ENCODE data around the gene DOK3. TPM values are rescaled to one million over a fixed set of nuclear protein-coding genes. Genes with fewer than 3 reads are reported as not detected.

Gene DOK3
- total and polyA plus RNA-seq, 4 donors = 3.4 to 15.8 (median 8.9) TPM

DNA sequence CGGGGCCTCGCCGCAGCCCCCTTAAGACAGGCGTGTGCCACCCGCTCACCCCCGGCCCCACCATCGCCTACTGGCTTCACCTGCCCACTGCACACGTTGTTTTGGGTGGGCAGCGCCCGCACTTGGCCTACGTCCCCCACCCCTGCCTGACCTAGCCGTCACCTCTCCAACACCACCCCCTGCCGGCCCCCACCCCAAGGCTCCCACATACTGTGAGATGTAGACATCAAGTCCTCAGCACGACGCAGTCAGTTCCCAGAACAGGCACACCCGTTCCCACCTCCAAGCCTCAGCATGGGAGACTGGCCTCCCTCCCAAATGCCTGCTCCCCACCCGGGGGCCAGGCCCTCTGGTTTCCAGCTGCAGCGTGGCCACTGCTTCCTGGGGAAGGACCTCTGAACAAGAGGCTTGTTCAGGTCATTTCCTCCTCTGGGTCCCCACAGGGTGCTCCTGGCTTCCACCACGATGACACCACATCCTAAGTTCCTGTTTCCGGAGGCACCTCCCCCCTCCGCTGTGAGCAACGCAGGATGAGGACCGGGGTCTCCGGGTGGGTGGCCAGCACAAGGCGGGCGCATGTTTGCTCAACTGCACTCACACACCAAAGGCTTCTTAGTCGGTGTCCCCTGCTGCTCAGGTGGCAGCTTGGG is 47.5 kb downstream of the DOK3 start:
- peaks cover 87% of the 10 kb centered on the region for H3K36me3 ChIP-seq (ENCODE audit: control insufficient read depth, insufficient read depth, low read length)

DNA sequence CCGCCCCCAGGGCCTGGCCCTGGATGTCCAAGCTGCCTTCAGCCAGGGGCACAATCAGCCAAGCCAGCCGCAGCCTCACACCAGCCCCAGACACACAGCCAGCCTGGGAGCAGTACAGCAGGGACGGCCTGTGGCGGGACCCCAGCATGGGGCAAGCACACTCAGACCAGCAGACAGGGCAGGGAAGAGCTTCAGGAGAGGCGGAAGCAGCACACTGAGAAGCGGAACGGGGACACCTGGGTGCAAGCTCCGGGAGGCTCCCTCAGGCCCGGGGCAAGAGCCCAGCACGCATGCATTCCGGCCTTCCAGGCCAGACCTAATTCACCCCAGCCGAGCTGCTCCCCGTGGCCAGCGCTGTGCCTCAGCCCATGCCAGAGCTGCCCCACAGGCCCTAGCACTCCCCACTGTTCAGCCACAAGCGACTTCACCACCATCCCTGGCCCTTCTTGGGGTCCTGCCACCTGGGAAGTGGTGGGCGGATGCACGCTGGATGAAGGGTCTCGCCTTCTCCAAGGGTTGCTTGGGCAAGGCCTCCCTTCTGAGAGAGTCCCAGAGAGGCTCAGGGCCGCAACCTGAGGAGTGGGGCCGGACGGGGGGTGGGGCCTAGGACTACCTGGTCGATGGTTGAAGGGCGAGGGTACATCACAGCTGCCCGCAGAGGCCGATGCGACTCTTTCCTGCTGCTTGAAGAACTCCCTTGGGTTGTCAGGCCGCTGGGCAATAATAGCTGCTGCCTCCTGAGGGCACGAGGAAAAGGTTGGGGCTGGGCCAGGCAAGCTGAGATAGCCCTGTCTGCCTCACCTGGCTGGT is 49.6 kb downstream of the DOK3 start:
- no peak overlapping the region for H3K4me3 ChIP-seq (ENCODE audit: low read depth, low read length)
- H3K4me1 ChIP-seq (ENCODE audit: control insufficient read depth, insufficient read depth, low read length) = peaks cover 55% of the 10 kb centered on the region
- H3K27me3 ChIP-seq (ENCODE audit: control insufficient read depth, insufficient read depth, low read length) = no peaks in the 10 kb centered on the region
- no peaks in the 10 kb centered on the region for H3K9me3 ChIP-seq (ENCODE audit: control insufficient read depth, insufficient read depth, low read length)
- peaks cover 75% of the 10 kb centered on the region for H3K36me3 ChIP-seq (ENCODE audit: control insufficient read depth, insufficient read depth, low read length)
- no peak for DNase-seq (ENCODE audit: low read depth in 4 of 6, low spot score in 6 of 6)
- WGBS (ENCODE audit: insufficient coverage) = 89% methylated on average over 28 of the region's 28 CpGs
- no peak overlapping the region for H3K27ac ChIP-seq (ENCODE audit: low read depth, low read length)

More for the DNA sequence above, 47.5 kb downstream of the DOK3 start:
- H3K4me1 ChIP-seq (ENCODE audit: control insufficient read depth, insufficient read depth, low read length) = peaks cover 35% of the 10 kb centered on the region
- H3K9me3 ChIP-seq (ENCODE audit: control insufficient read depth, insufficient read depth, low read length) = no peaks in the 10 kb centered on the region
- H3K4me3 ChIP-seq (ENCODE audit: low read depth, low read length) = no peak overlapping the region
- H3K27me3 ChIP-seq (ENCODE audit: control insufficient read depth, insufficient read depth, low read length) = no peaks in the 10 kb centered on the region
- 91% methylated on average over 22 of the region's 27 CpGs for WGBS (ENCODE audit: insufficient coverage)
- DNase-seq (ENCODE audit: low read depth in 4 of 6, low spot score in 6 of 6) = no peak
- H3K27ac ChIP-seq (ENCODE audit: low read depth, low read length) = no peak overlapping the region

- WGBS (ENCODE audit: insufficient coverage) = 76% methylated on average over 10 of the region's 11 CpGs
- no peaks in the 10 kb centered on the region for H3K9me3 ChIP-seq (ENCODE audit: control insufficient read depth, insufficient read depth, low read length)
- DNase-seq (ENCODE audit: low read depth in 4 of 6, low spot score in 6 of 6) = no peak
- H3K36me3 ChIP-seq (ENCODE audit: control insufficient read depth, insufficient read depth, low read length) = peaks cover 73% of the 10 kb centered on the region
- H3K27ac ChIP-seq (ENCODE audit: low read depth, low read length) = no peak overlapping the region
- H3K4me3 ChIP-seq (ENCODE audit: low read depth, low read length) = no peak overlapping the region
- peaks cover 57% of the 10 kb centered on the region for H3K4me1 ChIP-seq (ENCODE audit: control insufficient read depth, insufficient read depth, low read length)
- no peaks in the 10 kb centered on the region for H3K27me3 ChIP-seq (ENCODE audit: control insufficient read depth, insufficient read depth, low read length)
Observed at GRCh38 chr5:177459357-177459756, 50.3 kb downstream of the DOK3 start.

GRCh38 chr5:177458912-177459350 is 50.7 kb downstream of the DOK3 start:
- no peak overlapping the region for H3K4me3 ChIP-seq (ENCODE audit: low read depth, low read length)
- no peak overlapping the region for H3K27ac ChIP-seq (ENCODE audit: low read depth, low read length)
- H3K36me3 ChIP-seq (ENCODE audit: control insufficient read depth, insufficient read depth, low read length) = peaks cover 73% of the 10 kb centered on the region
- H3K27me3 ChIP-seq (ENCODE audit: control insufficient read depth, insufficient read depth, low read length) = no peaks in the 10 kb centered on the region
- WGBS (ENCODE audit: insufficient coverage) = 75% methylated on average over 10 of the region's 14 CpGs
- no peaks in the 10 kb centered on the region for H3K9me3 ChIP-seq (ENCODE audit: control insufficient read depth, insufficient read depth, low read length)
- peak in 1 of 6 donors; percentile 47 for DNase-seq (ENCODE audit: low read depth in 4 of 6, low spot score in 6 of 6)
- peaks cover 62% of the 10 kb centered on the region for H3K4me1 ChIP-seq (ENCODE audit: control insufficient read depth, insufficient read depth, low read length)

DNA sequence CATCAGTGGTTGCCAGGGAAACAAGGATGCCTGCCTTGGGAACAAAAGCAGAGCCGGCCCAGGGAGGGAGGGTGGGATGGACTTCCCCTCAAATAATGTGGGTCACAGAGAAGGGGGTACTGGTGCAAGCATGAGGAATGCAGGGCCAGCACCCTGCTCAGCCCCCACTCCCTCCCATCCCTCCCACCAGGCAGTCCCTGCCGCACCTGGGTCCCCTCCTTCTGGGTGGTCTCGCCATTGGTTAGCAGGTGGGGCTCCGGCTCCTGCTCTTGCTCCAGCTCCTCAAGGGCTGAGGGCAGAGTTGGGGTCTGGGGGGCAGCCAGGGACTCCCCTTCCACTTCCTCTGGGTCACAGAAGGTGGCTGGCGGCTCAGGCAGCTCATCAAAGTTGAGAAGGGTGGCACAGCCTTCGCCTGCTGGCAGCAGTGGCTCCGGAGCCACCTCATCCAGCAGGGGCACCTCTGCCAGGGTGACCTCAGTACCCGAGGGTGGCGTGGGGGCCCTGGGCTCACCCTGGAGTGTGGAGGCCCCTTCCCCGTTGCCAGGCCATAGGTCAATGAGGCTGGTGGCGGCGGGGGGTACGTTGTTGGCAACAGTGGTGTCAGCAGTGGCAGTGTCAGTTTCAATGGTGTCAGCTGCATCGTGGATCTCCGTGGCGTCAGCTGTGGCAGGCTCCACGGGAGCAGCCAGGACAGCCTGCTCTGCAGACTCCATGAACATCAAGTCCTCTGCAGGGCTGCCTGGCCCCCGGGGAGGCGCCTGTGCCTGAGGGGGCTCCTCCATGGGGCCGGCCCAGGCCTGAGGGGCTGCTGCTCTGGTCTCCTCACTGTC is 51.6 kb downstream of the DOK3 start:
- H3K27me3 ChIP-seq (ENCODE audit: control insufficient read depth, insufficient read depth, low read length) = no peaks in the 10 kb centered on the region
- H3K36me3 ChIP-seq (ENCODE audit: control insufficient read depth, insufficient read depth, low read length) = peaks cover 68% of the 10 kb centered on the region
- H3K9me3 ChIP-seq (ENCODE audit: control insufficient read depth, insufficient read depth, low read length) = no peaks in the 10 kb centered on the region
- no peak overlapping the region for H3K4me3 ChIP-seq (ENCODE audit: low read depth, low read length)
- peaks cover 70% of the 10 kb centered on the region for H3K4me1 ChIP-seq (ENCODE audit: control insufficient read depth, insufficient read depth, low read length)
- H3K27ac ChIP-seq (ENCODE audit: low read depth, low read length) = peak overlapping the region; percentile 69
- no peak for DNase-seq (ENCODE audit: low read depth in 4 of 6, low spot score in 6 of 6)
- 52% methylated on average over 19 of the region's 20 CpGs for WGBS (ENCODE audit: insufficient coverage)

DNA sequence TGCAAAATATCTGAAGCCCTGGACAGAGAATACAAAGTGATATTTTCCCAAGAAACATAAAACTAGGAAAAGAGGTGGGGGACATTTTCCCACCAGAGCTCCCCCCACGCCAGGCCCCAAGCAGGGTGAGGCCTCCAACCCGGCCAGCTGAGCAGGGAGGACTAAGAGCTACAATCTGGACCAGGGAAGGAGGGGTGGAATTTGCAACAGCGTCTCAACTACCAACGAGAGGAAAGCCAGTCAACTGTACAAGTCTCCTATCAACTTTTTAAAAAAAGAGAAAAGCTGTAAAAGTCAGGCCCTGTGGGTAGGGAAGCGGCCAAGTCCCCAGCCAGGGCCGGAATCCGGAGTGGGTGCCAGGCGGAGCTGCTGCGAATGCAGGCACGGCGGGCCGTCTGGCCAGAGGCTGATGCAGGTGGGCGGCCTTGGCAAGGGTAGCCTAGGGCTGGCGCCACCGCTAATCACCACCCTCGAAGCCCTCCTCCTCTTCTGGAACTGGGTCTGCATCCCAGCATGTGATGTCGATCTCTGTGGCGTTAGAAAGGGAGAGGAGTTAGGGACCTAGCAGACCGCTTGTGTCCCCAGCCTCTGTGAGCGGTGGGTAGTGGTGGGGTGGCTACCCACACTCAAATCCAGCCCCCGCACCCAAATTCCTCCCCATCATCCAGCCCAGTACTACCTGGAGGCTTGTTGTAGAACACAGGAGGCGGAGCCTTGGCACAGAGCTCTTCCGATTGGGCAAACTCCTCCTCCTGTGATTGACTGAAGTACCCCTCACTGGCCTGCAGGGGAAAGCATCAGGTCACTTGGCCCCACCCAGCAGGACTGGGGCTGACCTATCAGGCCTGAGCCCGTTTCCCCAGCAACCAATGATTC is 52.4 kb downstream of the DOK3 start:
- 32% methylated on average over 10 of the region's 24 CpGs for WGBS (ENCODE audit: insufficient coverage)
- Histone ChIP-seq H3K27me3 (ENCODE audit: control insufficient read depth, insufficient read depth, low read length) (no peaks in the 10 kb centered on the region), H3K27ac (ENCODE audit: low read depth, low read length) (peak overlapping the region; percentile 69), H3K4me1 (ENCODE audit: control insufficient read depth, insufficient read depth, low read length) (peaks cover 76% of the 10 kb centered on the region), H3K9me3 (ENCODE audit: control insufficient read depth, insufficient read depth, low read length) (no peaks in the 10 kb centered on the region), H3K36me3 (ENCODE audit: control insufficient read depth, insufficient read depth, low read length) (peaks cover 63% of the 10 kb centered on the region), H3K4me3 (ENCODE audit: low read depth, low read length) (no peak overlapping the region)
- DNase-seq (ENCODE audit: low read depth in 4 of 6, low spot score in 6 of 6) = peak in 5 of 6 donors; percentile 82 to 98 (median 91)

DNA sequence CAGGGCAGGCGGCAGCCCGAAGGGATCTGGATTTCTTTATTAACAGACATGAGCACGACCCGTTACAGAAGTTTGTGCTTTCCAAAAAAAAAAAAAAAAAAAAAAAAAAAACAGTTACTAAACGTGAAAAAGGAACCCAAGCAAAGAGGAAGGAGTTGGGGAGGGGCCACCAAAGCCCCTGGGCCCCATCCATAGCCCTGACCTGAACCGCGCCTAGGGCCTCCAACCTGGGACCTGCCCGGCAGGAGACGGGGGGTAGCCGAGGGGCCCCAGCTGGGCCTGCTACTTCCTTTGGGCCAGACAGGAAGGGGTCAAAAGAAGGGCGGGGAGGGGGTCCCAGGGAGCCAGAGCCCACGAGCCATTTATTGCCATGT is 53.0 kb downstream of the DOK3 start:
- Histone ChIP-seq H3K27ac (ENCODE audit: low read depth, low read length) (peak overlapping the region; percentile 69), H3K4me3 (ENCODE audit: low read depth, low read length) (no peak overlapping the region), H3K9me3 (ENCODE audit: control insufficient read depth, insufficient read depth, low read length) (no peaks in the 10 kb centered on the region), H3K36me3 (ENCODE audit: control insufficient read depth, insufficient read depth, low read length) (peaks cover 57% of the 10 kb centered on the region), H3K27me3 (ENCODE audit: control insufficient read depth, insufficient read depth, low read length) (no peaks in the 10 kb centered on the region), H3K4me1 (ENCODE audit: control insufficient read depth, insufficient read depth, low read length) (peaks cover 79% of the 10 kb centered on the region)
- WGBS (ENCODE audit: insufficient coverage) = 50% methylated on average over 7 of the region's 12 CpGs
- peak in 1 of 6 donors; percentile 38 for DNase-seq (ENCODE audit: low read depth in 4 of 6, low spot score in 6 of 6)

DNA sequence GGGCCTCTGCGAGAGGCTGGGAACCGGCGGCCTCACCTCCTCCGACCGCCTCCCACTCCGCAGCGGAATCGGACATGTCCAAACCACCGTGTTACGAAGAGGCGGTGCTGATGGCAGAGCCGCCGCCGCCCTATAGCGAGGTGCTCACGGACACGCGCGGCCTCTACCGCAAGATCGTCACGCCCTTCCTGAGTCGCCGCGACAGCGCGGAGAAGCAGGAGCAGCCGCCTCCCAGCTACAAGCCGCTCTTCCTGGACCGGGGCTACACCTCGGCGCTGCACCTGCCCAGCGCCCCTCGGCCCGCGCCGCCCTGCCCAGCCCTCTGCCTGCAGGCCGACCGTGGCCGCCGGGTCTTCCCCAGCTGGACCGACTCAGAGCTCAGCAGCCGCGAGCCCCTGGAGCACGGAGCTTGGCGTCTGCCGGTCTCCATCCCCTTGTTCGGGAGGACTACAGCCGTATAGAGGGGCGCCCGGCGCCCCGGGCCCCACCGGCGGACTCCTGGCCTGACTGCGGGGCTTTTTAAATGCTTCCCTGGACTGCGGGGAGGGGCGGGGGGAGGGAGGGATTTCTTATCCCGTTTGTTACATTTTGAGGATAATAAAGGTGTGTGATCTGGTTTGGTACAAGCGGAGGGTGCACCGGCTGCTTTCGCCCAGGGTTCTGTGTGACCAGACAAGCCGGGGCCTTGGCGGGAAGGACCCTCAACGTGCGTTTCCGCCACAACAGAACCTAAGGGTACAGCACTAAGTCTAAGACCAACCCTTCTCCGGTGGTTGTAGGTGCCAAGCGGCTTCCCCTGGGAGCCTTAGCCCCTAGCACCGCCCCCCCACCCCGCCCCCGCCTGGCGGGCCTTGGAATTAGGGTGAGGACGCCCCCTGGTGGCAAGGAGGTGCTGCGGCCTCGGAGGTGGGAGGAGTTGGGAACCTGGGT is 53.7 kb downstream of the DOK3 start:
- H3K9me3 ChIP-seq (ENCODE audit: control insufficient read depth, insufficient read depth, low read length) = no peaks in the 10 kb centered on the region
- peaks cover 83% of the 10 kb centered on the region for H3K4me1 ChIP-seq (ENCODE audit: control insufficient read depth, insufficient read depth, low read length)
- no peaks in the 10 kb centered on the region for H3K27me3 ChIP-seq (ENCODE audit: control insufficient read depth, insufficient read depth, low read length)
- peaks cover 54% of the 10 kb centered on the region for H3K36me3 ChIP-seq (ENCODE audit: control insufficient read depth, insufficient read depth, low read length)
- peak overlapping the region; percentile 61 for H3K27ac ChIP-seq (ENCODE audit: low read depth, low read length)
- H3K4me3 ChIP-seq (ENCODE audit: low read depth, low read length) = peak overlapping the region; percentile 48
- 2% methylated on average over 67 of the region's 76 CpGs for WGBS (ENCODE audit: insufficient coverage)
- DNase-seq (ENCODE audit: low read depth in 4 of 6, low spot score in 6 of 6) = peak in 5 of 6 donors; percentile 82 to 97 (median 88)

Data from spinal cord (tissue), 10 donors.